Measurements from ENCODE around the gene CCDC121.

DNA sequence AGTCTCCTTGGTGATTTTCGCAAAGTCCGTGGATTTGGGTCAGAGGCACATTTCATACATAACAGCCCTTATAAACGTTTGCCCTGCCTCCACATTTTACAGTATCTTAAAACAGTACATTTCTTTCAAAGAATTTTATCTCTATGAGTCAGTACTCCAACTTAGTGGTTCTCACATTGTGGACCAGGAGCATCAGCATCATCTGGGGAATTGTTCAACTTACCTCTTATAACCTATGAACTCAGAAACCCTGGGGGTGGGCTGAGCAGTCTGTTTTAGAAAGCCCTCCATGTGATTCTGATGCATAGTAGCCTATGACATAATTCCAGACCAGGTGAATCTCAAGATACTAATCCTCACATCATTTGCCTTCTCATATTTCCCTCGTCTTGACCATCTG, 22.2 kb upstream of the CCDC121 start:
- TF ChIP-seq, protein P1, sequence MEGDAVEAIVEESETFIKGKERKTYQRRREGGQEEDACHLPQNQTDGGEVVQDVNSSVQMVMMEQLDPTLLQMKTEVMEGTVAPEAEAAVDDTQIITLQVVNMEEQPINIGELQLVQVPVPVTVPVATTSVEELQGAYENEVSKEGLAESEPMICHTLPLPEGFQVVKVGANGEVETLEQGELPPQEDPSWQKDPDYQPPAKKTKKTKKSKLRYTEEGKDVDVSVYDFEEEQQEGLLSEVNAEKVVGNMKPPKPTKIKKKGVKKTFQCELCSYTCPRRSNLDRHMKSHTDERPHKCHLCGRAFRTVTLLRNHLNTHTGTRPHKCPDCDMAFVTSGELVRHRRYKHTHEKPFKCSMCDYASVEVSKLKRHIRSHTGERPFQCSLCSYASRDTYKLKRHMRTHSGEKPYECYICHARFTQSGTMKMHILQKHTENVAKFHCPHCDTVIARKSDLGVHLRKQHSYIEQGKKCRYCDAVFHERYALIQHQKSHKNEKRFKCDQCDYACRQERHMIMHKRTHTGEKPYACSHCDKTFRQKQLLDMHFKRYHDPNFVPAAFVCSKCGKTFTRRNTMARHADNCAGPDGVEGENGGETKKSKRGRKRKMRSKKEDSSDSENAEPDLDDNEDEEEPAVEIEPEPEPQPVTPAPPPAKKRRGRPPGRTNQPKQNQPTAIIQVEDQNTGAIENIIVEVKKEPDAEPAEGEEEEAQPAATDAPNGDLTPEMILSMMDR (IDR thresholded peaks at IDR 0.05; ENCODE audit: insufficient read depth, low read depth, low read length): no peak
- TF ChIP-seq EZH2 (IDR thresholded peaks at IDR 0.05; ENCODE audit: insufficient read depth, low read length): no peak

Measured in astrocyte (in vitro differentiated cells and primary cell).